CD4-positive, alpha-beta T cell treated with Interferon gamma for 1 hour (primary cell): Measurements from ENCODE around the gene CEP20.

Experiments
- DNase-seq: peaks from one replicate; pipeline ENCODE4 v3.0.0-alpha.2; 2020

CEP20 gene

GRCh38 chr16:15897121-15897780 is 8.8 kb upstream of the CEP20 start:
- DNase-seq = no peak

- no peak for DNase-seq
Observed at GRCh38 chr16:15894571-15895374, 6.4 kb upstream of the CEP20 start.

- no peak for DNase-seq
Observed at GRCh38 chr16:15891508-15891907, 3.1 kb upstream of the CEP20 start.

- no peak for DNase-seq
Observed at GRCh38 chr16:15887283-15887682, 1.1 kb downstream of the CEP20 start.

- no peak for DNase-seq
Observed at GRCh38 chr16:15886078-15886477, 2.3 kb downstream of the CEP20 start.

GRCh38 chr16:15885560-15886001 is 2.8 kb downstream of the CEP20 start:
- no peak for DNase-seq

GRCh38 chr16:15882563-15882962 is 5.8 kb downstream of the CEP20 start:
- no peak for DNase-seq

GRCh38 chr16:15881794-15882379 is 6.5 kb downstream of the CEP20 start:
- DNase-seq = no peak

- DNase-seq = no peak
Observed at GRCh38 chr16:15880434-15881308, 7.7 kb downstream of the CEP20 start.

- DNase-seq = no peak
Observed at GRCh38 chr16:15879255-15879811, 9.1 kb downstream of the CEP20 start.

GRCh38 chr16:15876503-15876902 is 11.9 kb downstream of the CEP20 start:
- DNase-seq = no peak

GRCh38 chr16:15874745-15875314 is 13.6 kb downstream of the CEP20 start:
- no peak for DNase-seq

GRCh38 chr16:15873737-15874136 is 14.7 kb downstream of the CEP20 start:
- DNase-seq = no peak

GRCh38 chr16:15873301-15873700 is 15.1 kb downstream of the CEP20 start:
- DNase-seq = no peak

GRCh38 chr16:15870011-15870410 is 18.4 kb downstream of the CEP20 start:
- DNase-seq = no peak

- no peak for DNase-seq
Observed at GRCh38 chr16:15866451-15866850, 22.0 kb downstream of the CEP20 start.

GRCh38 chr16:15865742-15866141 is 22.7 kb downstream of the CEP20 start:
- no peak for DNase-seq

GRCh38 chr16:15864939-15865338 is 23.5 kb downstream of the CEP20 start:
- no peak for DNase-seq

GRCh38 chr16:15861996-15862395 is 26.4 kb downstream of the CEP20 start:
- no peak for DNase-seq

GRCh38 chr16:15858921-15859668 is 29.3 kb downstream of the CEP20 start:
- no peak for DNase-seq

- DNase-seq = no peak
Observed at GRCh38 chr16:15857724-15858560, 30.5 kb downstream of the CEP20 start.
